Upper lobe of left lung (tissue), 4 donors: Measurements from ENCODE around the gene CSRP1.
A peak's percentile ranks its signal among the peaks of the same experiment; 100 is the strongest.

Source experiments
- EP300 ChIP-seq, 4 donors: sonication (generic); formaldehyde crosslinking; IDR thresholded peaks; one replicate each; pipeline ENCODE4 v1.5.1; 2017; ENCODE audit warnings: antibody characterized with exemption in 4 of 4, control low read depth in 2 of 4
- POLR2A ChIP-seq, 4 donors: fragments of 450-650 bp; IDR thresholded peaks; one replicate each; pipeline ENCODE4 v1.5.1; 2016 to 2017; ENCODE audit warnings: antibody characterized with exemption in 4 of 4, mild to moderate bottlenecking in 2 of 4
- POLR2AphosphoS5 ChIP-seq, 2 donors: sonication (generic); formaldehyde crosslinking; IDR thresholded peaks; one replicate each; pipeline ENCODE4 v1.5.1; 2017; ENCODE audit warnings: antibody characterized with exemption in 2 of 2
- TF ChIP-seq, protein P1 (sequence below), 6 experiments: fragments of 450-650 bp in 4 of 6; fragments of 200-600 bp in 2 of 6; sonication (generic) in 2 of 6; IDR thresholded peaks; one replicate each; pipeline ENCODE4 v1.5.1; 2016 to 2019; ENCODE audit warnings: antibody characterized with exemption in 6 of 6

GRCh38 chr1:201447903-201448871 lies 58.7 kb downstream of the CSRP1 start:
- TF ChIP-seq POLR2A (IDR thresholded peaks at IDR 0.05): no peak
- TF ChIP-seq, protein P1, sequence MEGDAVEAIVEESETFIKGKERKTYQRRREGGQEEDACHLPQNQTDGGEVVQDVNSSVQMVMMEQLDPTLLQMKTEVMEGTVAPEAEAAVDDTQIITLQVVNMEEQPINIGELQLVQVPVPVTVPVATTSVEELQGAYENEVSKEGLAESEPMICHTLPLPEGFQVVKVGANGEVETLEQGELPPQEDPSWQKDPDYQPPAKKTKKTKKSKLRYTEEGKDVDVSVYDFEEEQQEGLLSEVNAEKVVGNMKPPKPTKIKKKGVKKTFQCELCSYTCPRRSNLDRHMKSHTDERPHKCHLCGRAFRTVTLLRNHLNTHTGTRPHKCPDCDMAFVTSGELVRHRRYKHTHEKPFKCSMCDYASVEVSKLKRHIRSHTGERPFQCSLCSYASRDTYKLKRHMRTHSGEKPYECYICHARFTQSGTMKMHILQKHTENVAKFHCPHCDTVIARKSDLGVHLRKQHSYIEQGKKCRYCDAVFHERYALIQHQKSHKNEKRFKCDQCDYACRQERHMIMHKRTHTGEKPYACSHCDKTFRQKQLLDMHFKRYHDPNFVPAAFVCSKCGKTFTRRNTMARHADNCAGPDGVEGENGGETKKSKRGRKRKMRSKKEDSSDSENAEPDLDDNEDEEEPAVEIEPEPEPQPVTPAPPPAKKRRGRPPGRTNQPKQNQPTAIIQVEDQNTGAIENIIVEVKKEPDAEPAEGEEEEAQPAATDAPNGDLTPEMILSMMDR (IDR thresholded peaks at IDR 0.05): peak; percentile 74 to 91 (median 82)
- no peak for TF ChIP-seq EP300 (IDR thresholded peaks at IDR 0.05)
- TF ChIP-seq POLR2AphosphoS5 (IDR thresholded peaks at IDR 0.05): peak in 1 of 2 donors; percentile 22
